SU-DHL-6 (cell line): ENCODE measurements around the gene LEPROT.

ENCODE experiments used
- CTCF ChIP-seq: fragments of 200-600 bp; sonication (generic); IDR thresholded peaks from one replicate; pipeline ENCODE4 v1.5.1; 2017; ENCODE audit warnings: antibody characterized with exemption, mild to moderate bottlenecking, low read length, moderate library complexity; ENCODE audit not compliant: insufficient read depth, poor library complexity, severe bottlenecking
- EZH2phosphoT487 ChIP-seq: fragments of 200-600 bp; sonication (generic), shearing (Covaris generic); conservative IDR thresholded peaks from 2 replicates; pipeline ENCODE4 v1.6.1; 2018; ENCODE audit warnings: mild to moderate bottlenecking, antibody characterized with exemption, low read length, moderate library complexity, mixed read lengths

GRCh38 chr1:65425006-65425405 lies 4.5 kb downstream of the LEPROT start:
- TF ChIP-seq CTCF (no peak), EZH2phosphoT487 (no peak)
